PC-9 (cell line): ENCODE measurements around the gene HEPACAM2. TPM values are rescaled to one million over a fixed set of nuclear protein-coding genes. Genes with fewer than 3 reads are reported as not detected.

Experiments used
- BruUV-seq: library from RNA; stranded (reverse); fragments of 400-500 nt; replicated peaks from 2 replicates; lab custom pipeline; 2021; lab: Mats Ljungman, UMichigan
- CTCF ChIA-PET: fragments of 300-600 bp; sonication (Branson Sonifier 250); formaldehyde crosslinking; loops from one replicate; lab custom pipeline; 2022; ENCODE audit warnings: antibody characterized with exemption; lab: Charles Lee
- POLR2A ChIA-PET: fragments of 300-600 bp; sonication (Branson Sonifier 250); formaldehyde crosslinking; loops from one replicate; lab custom pipeline; 2022; ENCODE audit warnings: antibody characterized with exemption; ENCODE audit not compliant: unreplicated experiment; lab: Charles Lee
- DNase-seq, 2 experiments: peaks; one replicate each; pipeline versions ENCODE4 v3.0.0 to v3.0.0-alpha.2; 2015 to 2022; ENCODE audit warnings: mixed read lengths in 1 of 2
- H2AFZ ChIP-seq: fragments of 200-600 bp; sonication (generic); 2 replicates; pipeline ENCODE4 v1.8.1; 2017; ENCODE audit warnings: antibody characterized with exemption
- H3F3A ChIP-seq: fragments of 200-600 bp; sonication (generic); 2 replicates; pipeline ENCODE4 v1.8.1; 2017; ENCODE audit warnings: antibody characterized with exemption, mild to moderate bottlenecking, low read depth; ENCODE audit not compliant: insufficient read depth
- H3K27ac ChIP-seq: fragments of 200-600 bp; sonication (generic); 2 replicates; pipeline ENCODE4 v1.6.1; 2016; ENCODE audit warnings: mixed run types
- H3K27me3 ChIP-seq: fragments of 200-600 bp; sonication (generic); 2 replicates; pipeline ENCODE4 v1.6.1; 2016; ENCODE audit warnings: low read depth, mixed run types; ENCODE audit not compliant: insufficient read depth
- H3K36me3 ChIP-seq: fragments of 200-600 bp; sonication (generic); 2 replicates; pipeline ENCODE4 v1.6.1; 2016; ENCODE audit warnings: low read depth, mixed run types
- H3K4me1 ChIP-seq: fragments of 200-600 bp; sonication (generic); replicated peaks from 2 replicates; pipeline ENCODE4 v1.6.1; 2016; ENCODE audit warnings: mixed run types; ENCODE audit not compliant: insufficient read depth
- H3K4me2 ChIP-seq: fragments of 200-600 bp; sonication (generic); 2 replicates; pipeline ENCODE4 v1.6.1; 2017; ENCODE audit warnings: mixed run types
- H3K4me3 ChIP-seq: fragments of 200-600 bp; sonication (generic); 2 replicates; pipeline ENCODE4 v1.6.1; 2016; ENCODE audit warnings: mixed run types
- H3K79me2 ChIP-seq: fragments of 200-600 bp; sonication (generic); 2 replicates; pipeline ENCODE4 v1.6.1; 2017; ENCODE audit warnings: low read depth, mixed run types
- H3K9me2 ChIP-seq: fragments of 200-600 bp; sonication (generic); 2 replicates; pipeline ENCODE4 v1.8.1; 2017; ENCODE audit warnings: mild to moderate bottlenecking; ENCODE audit not compliant: insufficient read depth
- H3K9me3 ChIP-seq: fragments of 200-600 bp; sonication (generic); 2 replicates; pipeline ENCODE4 v1.8.1; 2016; ENCODE audit warnings: low read depth; ENCODE audit not compliant: insufficient read depth
- H4K20me1 ChIP-seq: fragments of 200-600 bp; sonication (generic); 2 replicates; pipeline ENCODE4 v1.8.1; 2017; ENCODE audit not compliant: insufficient read depth
- CTCF ChIP-seq: fragments of 200-600 bp; sonication (generic); conservative IDR thresholded peaks from 2 replicates; pipeline ENCODE4 v1.6.1; 2017; ENCODE audit warnings: mixed run types, antibody characterized with exemption, mild to moderate bottlenecking, moderate library complexity
- EZH2 ChIP-seq: fragments of 200-600 bp; sonication (generic); IDR thresholded peaks from 2 replicates; pipeline ENCODE4 v1.8.0; 2017; ENCODE audit warnings: antibody characterized with exemption, low read depth
- intact Hi-C: fragments of 100-400 bp; cut with micrococcal nuclease; formaldehyde crosslinking; loops from one replicate; pipeline ENCODE4 v1.10.0; 2022; ENCODE audit not compliant: unreplicated experiment
- total RNA-seq: library from RNA; stranded (reverse); gene quantifications from 2 replicates; pipeline ENCODE4 v1.2.3, GENCODE V29; 2021

Gene HEPACAM2
- total RNA-seq, 1 experiment from 2014 or later, result not detected

GRCh38 chr7:93175219-93175618, 51.0 kb downstream of the HEPACAM2 start:
- Histone ChIP-seq H3K9me2 (no peaks in the 10 kb centered on the region), H3K79me2 (no peaks in the 10 kb centered on the region), H2AFZ (no peak overlapping the region), H3K4me3 (no peak overlapping the region), H3K36me3 (no peaks in the 10 kb centered on the region), H3K4me2 (no peak overlapping the region), H3F3A (no peaks in the 10 kb centered on the region), H4K20me1 (no peaks in the 10 kb centered on the region), H3K9me3 (peaks cover 18% of the 10 kb centered on the region; the same call in 1 of the 2 replicates), H3K27me3 (no peaks in the 10 kb centered on the region), H3K4me1 (no peaks in the 10 kb centered on the region), H3K27ac (no peak overlapping the region)
- TF ChIP-seq EZH2 (no peak), CTCF (no peak)
- no TSS peak for BruUV-seq
- CTCF ChIA-PET, result no interaction called here
- DNase-seq, result no peak
- intact Hi-C loops, result no loop called here
- POLR2A ChIA-PET, result no interaction called here

- no peaks in the 10 kb centered on the region for H3K4me1 ChIP-seq
- no peak for DNase-seq
- TF ChIP-seq CTCF (no peak), EZH2 (no peak)
- H3K4me2 ChIP-seq, result no peak overlapping the region
- intact Hi-C loops, result no loop called here
- H3K9me2 ChIP-seq, result no peaks in the 10 kb centered on the region
- CTCF ChIA-PET, result no interaction called here
- H3F3A ChIP-seq, result no peaks in the 10 kb centered on the region
- H4K20me1 ChIP-seq, result no peaks in the 10 kb centered on the region
- H3K9me3 ChIP-seq, result peaks cover 18% of the 10 kb centered on the region; the same call in 1 of the 2 replicates
- BruUV-seq, result no TSS peak
- POLR2A ChIA-PET, result no interaction called here
- H3K27ac ChIP-seq, result no peak overlapping the region
- H3K79me2 ChIP-seq, result no peaks in the 10 kb centered on the region
- no peaks in the 10 kb centered on the region for H3K27me3 ChIP-seq
- H2AFZ ChIP-seq, result no peak overlapping the region
- H3K36me3 ChIP-seq, result no peaks in the 10 kb centered on the region
- H3K4me3 ChIP-seq, result no peak overlapping the region
Measured at GRCh38 chr7:93172683-93173082, 53.6 kb downstream of the HEPACAM2 start.

GRCh38 chr7:93171606-93172226, 54.6 kb downstream of the HEPACAM2 start:
- no peaks in the 10 kb centered on the region for H4K20me1 ChIP-seq
- no peaks in the 10 kb centered on the region for H3K9me2 ChIP-seq
- BruUV-seq, result no TSS peak
- no peaks in the 10 kb centered on the region for H3K27me3 ChIP-seq
- H3K9me3 ChIP-seq, result peaks cover 18% of the 10 kb centered on the region; the same call in 1 of the 2 replicates
- H3K79me2 ChIP-seq, result no peaks in the 10 kb centered on the region
- no peaks in the 10 kb centered on the region for H3F3A ChIP-seq
- H3K36me3 ChIP-seq, result no peaks in the 10 kb centered on the region
- H3K4me1 ChIP-seq, result no peaks in the 10 kb centered on the region
- H2AFZ ChIP-seq, result no peak overlapping the region
- no peak overlapping the region for H3K4me2 ChIP-seq
- ChIA-PET POLR2A (no interaction called here), CTCF (no interaction called here)
- DNase-seq, result no peak
- intact Hi-C loops, result no loop called here
- H3K4me3 ChIP-seq, result no peak overlapping the region
- H3K27ac ChIP-seq, result no peak overlapping the region
- TF ChIP-seq EZH2, result no peak
- no peak for TF ChIP-seq CTCF
